Activated T-helper 17 cell treated with anti-CD3 and anti-CD28 coated beads, Interleukin-2, amount 50 U/mL, for 72 hours (primary cell): ENCODE measurements around the gene RCVRN. TPM values are rescaled to one million over a fixed set of nuclear protein-coding genes. Genes with fewer than 3 reads are reported as not detected.

Experiments used
- ATAC-seq: fragments of 150-1000 bp; cut with Tn5 transposase; replicated peaks from 2 replicates; pipeline ENCODE4 v1.10.0; 2021; ENCODE audit warnings: mild to moderate bottlenecking, moderate library complexity
- H3K27ac Mint-ChIP-seq: one replicate; pipeline ENCODE4 v1.8.0; 2022; ENCODE audit warnings: mixed read lengths
- H3K27me3 Mint-ChIP-seq: one replicate; pipeline ENCODE4 v1.8.0; 2022; ENCODE audit warnings: mixed read lengths
- H3K36me3 Mint-ChIP-seq: one replicate; pipeline ENCODE4 v1.8.0; 2022; ENCODE audit warnings: low read depth, mild to moderate bottlenecking, mixed read lengths
- H3K4me1 Mint-ChIP-seq: one replicate; pipeline ENCODE4 v1.8.0; 2022; ENCODE audit warnings: mixed read lengths
- H3K4me3 Mint-ChIP-seq: one replicate; pipeline ENCODE4 v1.8.0; 2022; ENCODE audit warnings: mild to moderate bottlenecking, mixed read lengths
- H3K9me3 Mint-ChIP-seq: one replicate; pipeline ENCODE4 v1.8.0; 2022; ENCODE audit warnings: mixed read lengths
- total RNA-seq, 2 donors: library from RNA; stranded (reverse); gene quantifications; one replicate each; pipeline ENCODE4 v1.2.3, GENCODE V29; 2022

The RCVRN gene
- total RNA-seq, 2 donors from 2014 or later, result not detected

- no peak for ATAC-seq
- Mint-ChIP-seq H3K4me1 (peaks cover 5% of the 10 kb centered on the region), H3K27me3 (peaks cover 5% of the 10 kb centered on the region), H3K27ac (no peak overlapping the region), H3K4me3 (no peak overlapping the region), H3K9me3 (no peaks in the 10 kb centered on the region), H3K36me3 (no peaks in the 10 kb centered on the region)
These were observed 7.3 kb upstream of the RCVRN start for GRCh38 chr17:9912121-9913099.

- H3K27me3 Mint-ChIP-seq, result peaks cover 5% of the 10 kb centered on the region
- no peak for ATAC-seq
These were observed 6.0 kb upstream of the RCVRN start for GRCh38 chr17:9911089-9911488.

DNA sequence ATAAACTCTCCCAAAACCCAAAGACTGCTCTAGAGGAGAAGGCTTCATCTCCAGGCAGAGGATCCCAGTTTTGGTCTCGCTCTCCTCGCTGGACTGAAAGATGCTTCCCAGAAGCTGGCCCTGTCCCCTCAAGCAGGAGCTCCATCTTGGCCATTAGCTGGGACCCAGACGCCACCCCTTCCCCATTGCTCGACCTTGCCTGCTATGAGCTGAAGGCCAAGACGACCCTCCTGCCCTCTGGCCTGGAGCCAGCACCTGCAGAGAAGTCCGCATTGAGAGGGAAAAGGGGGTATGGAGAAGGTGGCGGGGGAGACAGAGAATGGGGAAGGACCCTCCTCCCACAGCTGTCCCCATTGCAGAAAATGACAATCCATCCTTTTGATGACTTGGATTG is 3.6 kb upstream of the RCVRN start:
- H3K4me1 Mint-ChIP-seq, result peaks cover 5% of the 10 kb centered on the region
- H3K36me3 Mint-ChIP-seq, result no peaks in the 10 kb centered on the region
- H3K9me3 Mint-ChIP-seq, result no peaks in the 10 kb centered on the region
- ATAC-seq, result no peak
- H3K27ac Mint-ChIP-seq, result no peak overlapping the region
- no peak overlapping the region for H3K4me3 Mint-ChIP-seq
- H3K27me3 Mint-ChIP-seq, result peaks cover 5% of the 10 kb centered on the region

More at GRCh38 chr17:9911089-9911488, 6.0 kb upstream of the RCVRN start:
- Mint-ChIP-seq H3K4me1 (peaks cover 5% of the 10 kb centered on the region), H3K27ac (no peak overlapping the region), H3K4me3 (no peak overlapping the region), H3K9me3 (no peaks in the 10 kb centered on the region), H3K36me3 (no peaks in the 10 kb centered on the region)

DNA sequence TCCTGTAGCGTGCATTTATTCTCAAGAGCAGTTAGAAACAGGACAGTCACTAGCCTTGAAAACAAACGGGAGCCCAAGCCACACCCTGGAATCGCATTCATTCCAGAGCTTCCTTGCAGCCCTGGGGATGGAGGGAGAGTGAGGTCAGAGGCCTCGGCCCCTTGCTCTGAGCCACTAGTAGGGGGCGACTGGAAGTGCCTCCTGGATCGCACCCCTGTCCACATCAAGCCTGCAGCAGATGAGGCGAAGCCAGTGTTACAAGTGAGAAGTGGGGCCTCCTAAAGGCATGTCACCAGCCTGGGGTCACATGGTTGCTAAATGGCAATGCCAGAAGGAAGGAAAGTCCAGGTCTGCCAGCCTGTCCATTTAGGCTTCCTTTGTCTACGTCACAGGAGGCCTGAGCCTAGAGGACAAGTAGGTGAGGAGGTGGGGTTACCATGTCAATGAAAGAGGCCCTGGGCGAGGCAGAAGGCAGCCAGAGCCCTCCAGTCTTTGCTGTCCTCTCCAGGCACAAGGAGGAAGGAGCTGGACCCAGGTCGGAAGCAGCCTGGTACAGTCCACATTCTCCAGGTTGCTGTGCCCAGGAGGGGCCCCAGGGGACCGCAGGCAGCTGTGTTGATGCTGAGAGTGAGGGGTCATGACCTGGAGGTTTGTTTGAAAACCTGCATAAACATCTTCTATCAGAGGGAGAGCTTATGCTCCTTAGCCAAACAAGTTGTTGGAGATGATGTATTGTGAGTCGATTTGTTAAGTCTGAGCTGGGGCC is 3.0 kb upstream of the RCVRN start:
- Mint-ChIP-seq H3K4me3 (no peak overlapping the region), H3K36me3 (no peaks in the 10 kb centered on the region), H3K4me1 (peaks cover 5% of the 10 kb centered on the region), H3K9me3 (no peaks in the 10 kb centered on the region), H3K27ac (no peak overlapping the region), H3K27me3 (peaks cover 5% of the 10 kb centered on the region)
- ATAC-seq, result no peak

- no peaks in the 10 kb centered on the region for H3K9me3 Mint-ChIP-seq
- H3K27ac Mint-ChIP-seq, result no peak overlapping the region
- peaks cover 5% of the 10 kb centered on the region for H3K27me3 Mint-ChIP-seq
- ATAC-seq, result no peak
- no peak overlapping the region for H3K4me3 Mint-ChIP-seq
- H3K4me1 Mint-ChIP-seq, result peaks cover 5% of the 10 kb centered on the region
- no peaks in the 10 kb centered on the region for H3K36me3 Mint-ChIP-seq
These were observed 2.1 kb upstream of the RCVRN start for GRCh38 chr17:9907131-9907530.

- Mint-ChIP-seq H3K27me3 (peaks cover 5% of the 10 kb centered on the region), H3K27ac (no peak overlapping the region), H3K9me3 (no peaks in the 10 kb centered on the region), H3K4me1 (peaks cover 5% of the 10 kb centered on the region), H3K36me3 (no peaks in the 10 kb centered on the region), H3K4me3 (no peak overlapping the region)
- ATAC-seq, result no peak
These were observed 1.5 kb upstream of the RCVRN start for GRCh38 chr17:9906616-9907015.

DNA sequence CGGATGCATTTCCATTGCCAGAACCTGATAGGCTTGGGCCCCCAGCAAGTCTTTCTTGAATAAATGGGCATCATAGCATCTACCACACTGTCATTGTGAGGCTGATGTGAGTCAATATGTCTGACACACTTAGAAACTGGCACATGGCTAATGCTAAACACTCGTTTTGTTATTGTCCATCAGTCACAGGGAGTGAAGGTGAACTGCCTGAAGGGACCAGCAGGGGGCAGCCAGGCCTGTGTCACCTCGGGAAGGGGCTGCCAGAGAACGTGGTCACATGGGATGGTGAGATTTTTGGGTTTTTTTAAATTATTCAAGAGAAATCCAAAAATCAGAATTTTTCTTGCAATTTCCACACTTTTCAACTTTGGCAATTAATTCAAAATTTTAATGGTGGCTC is 831 bp upstream of the RCVRN start:
- peaks cover 5% of the 10 kb centered on the region for H3K4me1 Mint-ChIP-seq
- H3K4me3 Mint-ChIP-seq, result no peak overlapping the region
- H3K27me3 Mint-ChIP-seq, result peaks cover 9% of the 10 kb centered on the region
- no peaks in the 10 kb centered on the region for H3K9me3 Mint-ChIP-seq
- H3K36me3 Mint-ChIP-seq, result no peaks in the 10 kb centered on the region
- ATAC-seq, result no peak
- no peak overlapping the region for H3K27ac Mint-ChIP-seq

GRCh38 chr17:9904277-9905077 is 594 bp downstream of the RCVRN start:
- no peak for ATAC-seq
- Mint-ChIP-seq H3K27ac (no peak overlapping the region), H3K4me3 (no peak overlapping the region), H3K36me3 (no peaks in the 10 kb centered on the region), H3K9me3 (no peaks in the 10 kb centered on the region), H3K27me3 (peaks cover 13% of the 10 kb centered on the region), H3K4me1 (peaks cover 3% of the 10 kb centered on the region)

GRCh38 chr17:9902120-9902519 is 3.0 kb downstream of the RCVRN start:
- no peaks in the 10 kb centered on the region for H3K9me3 Mint-ChIP-seq
- no peak overlapping the region for H3K4me3 Mint-ChIP-seq
- H3K4me1 Mint-ChIP-seq, result no peaks in the 10 kb centered on the region
- no peak for ATAC-seq
- no peaks in the 10 kb centered on the region for H3K36me3 Mint-ChIP-seq
- peaks cover 21% of the 10 kb centered on the region for H3K27me3 Mint-ChIP-seq
- H3K27ac Mint-ChIP-seq, result no peak overlapping the region

GRCh38 chr17:9900784-9901183 is 4.3 kb downstream of the RCVRN start:
- no peak for ATAC-seq
- no peaks in the 10 kb centered on the region for H3K4me1 Mint-ChIP-seq
- no peak overlapping the region for H3K4me3 Mint-ChIP-seq
- peaks cover 32% of the 10 kb centered on the region for H3K27me3 Mint-ChIP-seq
- no peaks in the 10 kb centered on the region for H3K9me3 Mint-ChIP-seq
- no peaks in the 10 kb centered on the region for H3K36me3 Mint-ChIP-seq
- H3K27ac Mint-ChIP-seq, result no peak overlapping the region

DNA sequence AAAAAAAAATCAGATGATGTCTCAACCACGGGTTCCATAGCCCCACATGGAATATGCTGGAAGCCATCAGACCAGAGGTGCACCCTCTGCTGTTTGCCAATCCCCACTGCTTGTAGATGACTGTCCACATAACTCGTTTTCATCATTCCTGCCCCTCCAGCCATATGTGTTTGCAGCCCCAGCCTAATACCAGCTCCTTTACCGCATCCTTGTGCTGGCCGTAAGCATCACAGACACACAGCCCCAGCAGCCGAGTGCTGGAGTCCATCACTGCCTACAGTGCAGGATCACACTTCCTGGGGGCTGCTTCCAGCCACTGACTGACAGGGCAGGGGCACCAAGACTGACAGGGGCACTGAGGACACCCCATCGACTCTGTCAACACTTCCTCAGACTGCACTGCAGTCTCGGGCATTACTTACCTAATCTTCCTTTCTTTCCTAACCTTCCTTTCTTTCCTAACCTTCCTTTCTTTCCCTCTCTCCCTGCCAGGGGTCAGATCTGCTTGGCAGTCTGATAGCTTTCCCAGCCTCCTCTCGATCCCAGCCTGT is 5.0 kb downstream of the RCVRN start:
- Mint-ChIP-seq H3K4me1 (no peaks in the 10 kb centered on the region), H3K9me3 (no peaks in the 10 kb centered on the region), H3K4me3 (no peak overlapping the region), H3K27me3 (peaks cover 32% of the 10 kb centered on the region), H3K36me3 (no peaks in the 10 kb centered on the region), H3K27ac (no peak overlapping the region)
- ATAC-seq, result no peak

- no peak overlapping the region for H3K4me3 Mint-ChIP-seq
These were observed 5.6 kb downstream of the RCVRN start for GRCh38 chr17:9899280-9900043.

DNA sequence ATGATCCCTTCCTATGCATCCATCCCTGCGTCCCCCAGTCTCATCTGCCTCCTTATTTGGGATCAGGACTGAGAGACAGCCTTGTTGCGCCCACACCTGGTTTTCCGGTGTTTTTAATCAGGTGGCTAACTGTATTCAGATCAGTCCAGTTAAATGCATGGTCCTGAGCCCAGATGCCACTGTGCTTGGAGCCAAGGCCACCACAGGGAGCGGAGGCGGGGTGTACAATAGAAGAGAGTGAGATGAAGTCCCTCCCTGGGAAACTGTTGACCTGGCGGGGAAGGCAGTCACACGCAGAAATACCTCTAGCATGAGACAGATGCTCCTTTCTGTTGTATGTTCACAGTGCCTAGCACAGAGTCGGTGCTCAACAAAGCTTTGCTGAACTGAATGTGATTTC is 6.3 kb downstream of the RCVRN start:
- H3K4me1 Mint-ChIP-seq, result no peaks in the 10 kb centered on the region
- H3K27ac Mint-ChIP-seq, result no peak overlapping the region
- no peak for ATAC-seq
- no peaks in the 10 kb centered on the region for H3K9me3 Mint-ChIP-seq
- no peaks in the 10 kb centered on the region for H3K36me3 Mint-ChIP-seq
- no peak overlapping the region for H3K4me3 Mint-ChIP-seq
- H3K27me3 Mint-ChIP-seq, result peaks cover 36% of the 10 kb centered on the region

More at GRCh38 chr17:9899280-9900043, 5.6 kb downstream of the RCVRN start:
- Mint-ChIP-seq H3K27ac (no peak overlapping the region), H3K27me3 (peaks cover 32% of the 10 kb centered on the region), H3K4me1 (no peaks in the 10 kb centered on the region), H3K36me3 (no peaks in the 10 kb centered on the region), H3K9me3 (no peaks in the 10 kb centered on the region)
- ATAC-seq, result no peak
